GM12801 (cell line): Measurements from ENCODE around the gene GAK.

Experiments
- TF ChIP-seq, protein P1 (sequence below): IDR thresholded peaks from one replicate; pipeline ENCODE4 v1.5.1; 2011; ENCODE audit warnings: control low read depth; ENCODE audit not compliant: insufficient read length; ENCODE audit errors: extremely low read depth

Gene GAK

DNA sequence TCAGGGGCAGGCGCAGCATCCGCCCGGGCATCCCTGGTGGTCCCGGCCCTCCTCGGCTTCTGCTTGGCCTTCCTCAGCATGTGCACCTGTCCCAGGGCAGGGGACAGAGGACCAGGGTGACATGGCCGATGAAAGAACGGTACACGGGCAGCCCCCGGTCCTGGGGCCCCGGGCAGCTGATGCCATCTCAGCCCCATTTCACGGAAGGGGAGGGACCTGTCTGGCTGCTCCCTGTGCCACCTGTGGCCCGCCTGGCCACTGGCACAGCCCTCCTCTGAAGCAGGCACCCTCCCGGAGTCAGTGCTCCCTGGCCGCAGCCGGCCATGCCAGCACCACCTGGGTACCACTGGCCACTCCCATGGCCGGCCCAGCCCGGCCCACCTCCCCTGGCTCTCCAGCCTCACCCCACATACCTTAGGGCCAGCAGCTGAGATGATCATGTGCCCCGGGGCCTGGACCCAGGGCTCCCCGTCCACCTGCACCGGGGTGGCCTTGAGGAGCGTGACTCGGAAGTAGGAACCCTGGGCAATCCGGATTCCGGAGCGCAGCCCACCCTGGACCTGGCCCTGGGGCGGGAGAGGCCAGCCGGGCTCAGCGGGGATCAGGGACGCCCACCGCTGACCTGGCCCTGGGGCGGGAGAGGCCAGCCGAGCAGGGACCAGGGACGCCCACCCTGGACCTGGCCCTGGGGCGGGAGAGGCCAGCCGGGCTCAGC, 28.7 kb upstream of the GAK start:
- TF ChIP-seq, protein P1, sequence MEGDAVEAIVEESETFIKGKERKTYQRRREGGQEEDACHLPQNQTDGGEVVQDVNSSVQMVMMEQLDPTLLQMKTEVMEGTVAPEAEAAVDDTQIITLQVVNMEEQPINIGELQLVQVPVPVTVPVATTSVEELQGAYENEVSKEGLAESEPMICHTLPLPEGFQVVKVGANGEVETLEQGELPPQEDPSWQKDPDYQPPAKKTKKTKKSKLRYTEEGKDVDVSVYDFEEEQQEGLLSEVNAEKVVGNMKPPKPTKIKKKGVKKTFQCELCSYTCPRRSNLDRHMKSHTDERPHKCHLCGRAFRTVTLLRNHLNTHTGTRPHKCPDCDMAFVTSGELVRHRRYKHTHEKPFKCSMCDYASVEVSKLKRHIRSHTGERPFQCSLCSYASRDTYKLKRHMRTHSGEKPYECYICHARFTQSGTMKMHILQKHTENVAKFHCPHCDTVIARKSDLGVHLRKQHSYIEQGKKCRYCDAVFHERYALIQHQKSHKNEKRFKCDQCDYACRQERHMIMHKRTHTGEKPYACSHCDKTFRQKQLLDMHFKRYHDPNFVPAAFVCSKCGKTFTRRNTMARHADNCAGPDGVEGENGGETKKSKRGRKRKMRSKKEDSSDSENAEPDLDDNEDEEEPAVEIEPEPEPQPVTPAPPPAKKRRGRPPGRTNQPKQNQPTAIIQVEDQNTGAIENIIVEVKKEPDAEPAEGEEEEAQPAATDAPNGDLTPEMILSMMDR = no peak

DNA sequence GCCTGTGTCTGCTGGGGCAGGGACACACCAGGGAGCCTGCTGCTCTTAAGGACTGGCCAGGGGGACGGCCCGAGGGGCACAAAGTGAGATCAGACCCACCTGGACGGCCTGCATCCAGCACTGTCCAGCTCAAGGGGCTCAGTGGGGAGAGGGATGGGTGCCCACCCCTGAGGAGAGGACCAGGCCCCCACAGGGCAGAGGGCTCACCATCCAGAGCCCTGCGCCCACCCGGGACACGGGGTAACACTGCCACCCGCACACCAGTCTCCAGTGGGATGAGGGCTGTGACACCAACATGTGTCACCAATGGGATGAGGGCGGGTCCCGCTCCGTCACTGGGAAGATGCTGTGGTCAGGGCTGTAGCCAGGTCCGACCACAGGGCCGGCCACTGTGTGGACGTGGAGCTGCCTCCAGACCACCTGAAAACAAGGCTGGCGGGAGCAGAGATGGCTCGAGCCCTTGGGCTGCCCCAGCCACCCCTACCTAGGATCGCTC, 28.1 kb upstream of the GAK start:
- TF ChIP-seq, protein P1 = no peak

DNA sequence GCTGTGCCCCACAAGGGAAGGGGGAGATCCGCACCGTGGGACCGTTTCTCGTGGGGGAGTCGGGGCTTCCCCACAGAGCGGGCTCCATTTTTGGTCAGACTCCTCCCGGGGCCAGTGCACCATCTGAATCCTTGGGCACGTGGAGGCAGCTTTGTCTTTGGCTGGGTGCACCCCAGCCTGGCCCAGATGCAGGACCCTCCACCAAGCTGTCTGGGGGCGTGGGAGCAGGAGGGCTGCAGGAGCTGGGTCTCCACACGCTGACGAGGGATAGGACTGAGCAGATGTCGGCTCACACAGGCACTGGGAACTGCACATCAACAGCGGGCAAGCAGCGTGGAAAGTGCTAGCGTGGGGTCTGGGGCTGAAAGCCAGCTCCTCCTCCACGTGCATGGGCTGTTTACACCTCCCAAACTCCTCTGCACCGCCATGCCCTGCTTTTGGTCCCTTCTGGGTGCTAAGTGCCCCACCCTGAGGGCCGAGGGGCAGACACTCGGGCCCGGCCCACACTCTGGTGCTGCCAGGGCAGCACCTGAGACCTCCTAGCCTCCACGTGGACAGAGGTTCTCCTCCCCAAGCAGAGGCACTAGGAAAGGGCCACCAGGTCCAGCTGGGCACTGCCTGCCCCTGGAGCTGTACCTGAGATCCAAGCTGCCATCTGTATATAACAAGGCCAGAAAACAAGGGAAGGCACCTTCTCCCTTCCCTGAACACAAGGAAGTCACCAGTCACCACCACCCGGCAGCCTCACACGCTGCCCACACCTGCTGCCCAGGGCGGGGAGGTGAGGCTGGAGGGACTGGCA, 27.4 kb upstream of the GAK start:
- TF ChIP-seq, protein P1 = no peak

DNA sequence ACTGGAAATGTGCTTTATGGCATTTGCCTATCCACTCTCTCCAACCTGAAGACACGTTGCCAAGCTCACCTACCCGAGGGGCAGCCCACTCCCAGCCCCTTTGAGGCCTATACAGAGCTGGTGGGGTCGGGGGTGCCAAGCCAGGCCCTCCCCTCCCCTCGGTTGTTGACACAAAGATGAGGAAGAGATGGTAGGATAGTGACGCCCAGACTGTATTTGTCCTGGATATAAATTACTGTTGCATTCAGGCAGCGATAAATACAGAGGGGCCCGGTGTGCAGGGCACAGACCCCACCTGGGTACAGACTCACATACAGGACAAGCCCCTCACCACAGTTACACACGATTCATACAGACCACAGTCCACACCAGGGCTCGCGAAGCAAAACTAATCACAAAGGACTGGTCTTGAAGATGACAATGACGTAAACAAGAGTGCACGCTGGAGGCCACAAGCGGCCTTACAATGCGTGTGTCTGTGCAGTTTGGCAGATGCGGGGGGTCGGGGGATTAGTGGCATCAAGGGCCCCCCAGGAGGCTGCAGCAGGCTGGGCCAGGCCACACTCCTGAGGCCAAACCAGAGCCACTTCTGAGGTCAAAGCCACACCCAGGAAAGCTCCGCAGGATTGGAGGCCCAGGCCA, 26.7 kb upstream of the GAK start:
- TF ChIP-seq, protein P1 = no peak

DNA sequence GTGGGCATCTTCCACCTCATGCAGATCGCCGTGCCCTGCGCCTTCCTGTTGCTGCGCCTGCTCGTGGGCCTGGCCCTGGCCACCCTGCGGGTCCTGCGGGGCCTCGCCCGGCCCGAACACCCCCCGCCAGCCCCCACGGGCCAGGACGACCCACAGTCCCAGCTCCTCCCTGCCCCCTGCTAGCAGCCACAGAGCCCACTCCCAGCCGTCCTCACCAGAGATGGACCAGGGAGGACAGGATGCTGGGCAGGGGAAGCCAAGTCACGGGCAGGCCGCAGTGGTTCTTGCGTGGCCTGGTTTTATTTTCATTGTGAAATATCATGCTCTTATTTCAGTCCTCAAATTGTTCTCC, 26.2 kb upstream of the GAK start:
- TF ChIP-seq, protein P1 = no peak

DNA sequence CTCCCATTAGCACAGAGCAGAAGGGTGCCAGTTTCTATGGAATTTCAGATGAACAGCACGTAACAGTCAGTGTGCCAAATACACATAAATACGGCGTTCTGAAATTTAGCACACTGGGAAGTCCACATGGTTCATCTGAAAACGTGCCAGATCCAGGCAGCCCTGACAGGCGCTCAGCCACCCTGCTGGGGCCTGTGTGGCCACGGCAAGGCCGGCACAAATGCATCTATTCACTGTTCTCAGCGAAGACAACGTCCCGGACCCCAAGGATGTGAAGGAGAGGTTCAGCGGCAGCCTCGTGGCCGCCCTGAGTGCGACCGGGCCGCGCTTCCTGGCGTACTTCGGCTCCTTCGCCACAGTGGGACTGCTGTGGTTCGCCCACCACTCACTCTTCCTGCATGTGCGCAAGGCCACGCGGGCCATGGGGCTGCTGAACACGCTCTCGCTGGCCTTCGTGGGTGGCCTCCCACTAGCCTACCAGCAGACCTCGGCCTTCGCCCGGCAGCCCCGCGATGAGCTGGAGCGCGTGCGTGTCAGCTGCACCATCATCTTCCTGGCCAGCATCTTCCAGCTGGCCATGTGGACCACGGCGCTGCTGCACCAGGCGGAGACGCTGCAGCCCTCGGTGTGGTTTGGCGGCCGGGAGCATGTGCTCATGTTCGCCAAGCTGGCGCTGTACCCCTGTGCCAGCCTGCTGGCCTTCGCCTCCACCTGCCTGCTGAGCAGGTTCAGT, 25.6 kb upstream of the GAK start:
- TF ChIP-seq, protein P1 = no peak

DNA sequence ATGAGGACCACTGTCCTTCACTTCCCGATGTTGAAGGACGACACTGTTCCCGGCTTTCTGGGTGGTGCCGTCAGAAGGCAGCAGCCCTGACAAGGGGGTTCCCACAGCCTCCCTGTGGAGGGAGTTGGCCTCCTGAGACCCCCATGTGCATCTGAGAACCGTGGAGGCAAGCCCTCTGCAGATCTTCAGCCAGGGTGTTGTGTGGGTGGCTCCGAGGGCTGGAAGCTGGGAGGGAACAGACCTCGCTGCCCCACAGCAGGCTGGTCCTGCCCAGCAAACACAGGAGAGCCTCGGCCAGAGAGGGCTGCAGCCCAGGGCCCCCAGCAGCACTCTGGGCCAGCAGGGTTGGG, 25.1 kb upstream of the GAK start:
- TF ChIP-seq, protein P1 = no peak
